ENCODE results near the gene PAPOLA. TPM values are rescaled to one million over a fixed set of nuclear protein-coding genes. Genes with fewer than 3 reads are reported as not detected.

Gene PAPOLA
- total RNA-seq, 4 donors from 2014 or later = 106 to 357 (median 257) TPM

DNA sequence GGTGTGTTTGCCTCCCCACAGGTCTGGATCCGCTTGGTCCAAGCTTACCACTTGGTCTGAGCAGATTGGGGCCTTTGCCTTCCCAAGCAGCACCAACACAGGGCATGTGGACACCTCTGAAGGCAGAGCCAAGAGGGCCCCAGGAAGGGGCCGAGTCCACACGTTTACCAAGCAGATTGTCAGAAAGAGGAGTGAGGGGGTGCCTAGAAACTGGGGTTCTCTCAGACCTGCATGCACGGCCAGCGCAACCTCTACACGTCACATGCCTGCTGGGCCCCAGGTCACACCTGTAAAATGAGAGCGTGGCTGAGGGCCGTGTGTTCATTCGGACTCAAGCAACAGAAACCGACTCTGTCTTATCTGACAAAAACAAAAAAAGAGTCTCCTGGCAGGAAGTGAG, 96.9 kb downstream of the PAPOLA start:
- Histone ChIP-seq H3K4me3 (no peak overlapping the region), H3K4me1 (no peaks in the 10 kb centered on the region), H3K36me3 (no peaks in the 10 kb centered on the region), H3K27me3 (no peaks in the 10 kb centered on the region), H3K27ac (no peak overlapping the region), H3K9me3 (no peaks in the 10 kb centered on the region)
- DNase-seq = no peak
- intact Hi-C loops (cut with DNase I; ENCODE audit: low total_unique reads) = no loop called here
- TF ChIP-seq, protein P1, sequence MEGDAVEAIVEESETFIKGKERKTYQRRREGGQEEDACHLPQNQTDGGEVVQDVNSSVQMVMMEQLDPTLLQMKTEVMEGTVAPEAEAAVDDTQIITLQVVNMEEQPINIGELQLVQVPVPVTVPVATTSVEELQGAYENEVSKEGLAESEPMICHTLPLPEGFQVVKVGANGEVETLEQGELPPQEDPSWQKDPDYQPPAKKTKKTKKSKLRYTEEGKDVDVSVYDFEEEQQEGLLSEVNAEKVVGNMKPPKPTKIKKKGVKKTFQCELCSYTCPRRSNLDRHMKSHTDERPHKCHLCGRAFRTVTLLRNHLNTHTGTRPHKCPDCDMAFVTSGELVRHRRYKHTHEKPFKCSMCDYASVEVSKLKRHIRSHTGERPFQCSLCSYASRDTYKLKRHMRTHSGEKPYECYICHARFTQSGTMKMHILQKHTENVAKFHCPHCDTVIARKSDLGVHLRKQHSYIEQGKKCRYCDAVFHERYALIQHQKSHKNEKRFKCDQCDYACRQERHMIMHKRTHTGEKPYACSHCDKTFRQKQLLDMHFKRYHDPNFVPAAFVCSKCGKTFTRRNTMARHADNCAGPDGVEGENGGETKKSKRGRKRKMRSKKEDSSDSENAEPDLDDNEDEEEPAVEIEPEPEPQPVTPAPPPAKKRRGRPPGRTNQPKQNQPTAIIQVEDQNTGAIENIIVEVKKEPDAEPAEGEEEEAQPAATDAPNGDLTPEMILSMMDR (IDR thresholded peaks at IDR 0.05) = no peak
- no peak for TF ChIP-seq POLR2A (IDR thresholded peaks at IDR 0.05)

DNA sequence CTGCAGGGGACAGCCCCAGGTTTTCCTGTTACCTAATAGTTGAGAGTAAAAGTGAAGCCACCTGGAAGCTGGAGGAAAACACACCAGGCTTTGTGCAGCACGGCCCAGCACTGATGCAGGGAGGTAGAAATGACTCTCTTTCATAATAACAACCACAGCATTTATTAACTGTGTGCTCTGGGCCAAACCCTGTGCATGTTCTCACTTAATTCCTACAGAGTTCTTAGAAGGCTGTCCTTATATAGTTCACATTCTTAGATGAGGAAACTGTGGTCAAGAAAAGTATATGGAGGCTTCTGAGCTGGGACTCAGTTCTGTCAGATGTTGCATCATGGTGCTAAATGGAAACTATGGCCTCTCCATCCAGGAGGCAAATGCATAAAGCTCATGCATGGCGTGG, 100.0 kb downstream of the PAPOLA start:
- TF ChIP-seq POLR2A (IDR thresholded peaks at IDR 0.05) = no peak
- TF ChIP-seq, protein P1 (IDR thresholded peaks at IDR 0.05) = no peak
- no peaks in the 10 kb centered on the region for H3K36me3 ChIP-seq
- H3K27ac ChIP-seq = no peak overlapping the region
- no peak for DNase-seq
- intact Hi-C loops (cut with DNase I; ENCODE audit: low total_unique reads) = no loop called here
- H3K4me3 ChIP-seq = no peak overlapping the region
- H3K27me3 ChIP-seq = no peaks in the 10 kb centered on the region
- H3K9me3 ChIP-seq = no peaks in the 10 kb centered on the region
- no peaks in the 10 kb centered on the region for H3K4me1 ChIP-seq

DNA sequence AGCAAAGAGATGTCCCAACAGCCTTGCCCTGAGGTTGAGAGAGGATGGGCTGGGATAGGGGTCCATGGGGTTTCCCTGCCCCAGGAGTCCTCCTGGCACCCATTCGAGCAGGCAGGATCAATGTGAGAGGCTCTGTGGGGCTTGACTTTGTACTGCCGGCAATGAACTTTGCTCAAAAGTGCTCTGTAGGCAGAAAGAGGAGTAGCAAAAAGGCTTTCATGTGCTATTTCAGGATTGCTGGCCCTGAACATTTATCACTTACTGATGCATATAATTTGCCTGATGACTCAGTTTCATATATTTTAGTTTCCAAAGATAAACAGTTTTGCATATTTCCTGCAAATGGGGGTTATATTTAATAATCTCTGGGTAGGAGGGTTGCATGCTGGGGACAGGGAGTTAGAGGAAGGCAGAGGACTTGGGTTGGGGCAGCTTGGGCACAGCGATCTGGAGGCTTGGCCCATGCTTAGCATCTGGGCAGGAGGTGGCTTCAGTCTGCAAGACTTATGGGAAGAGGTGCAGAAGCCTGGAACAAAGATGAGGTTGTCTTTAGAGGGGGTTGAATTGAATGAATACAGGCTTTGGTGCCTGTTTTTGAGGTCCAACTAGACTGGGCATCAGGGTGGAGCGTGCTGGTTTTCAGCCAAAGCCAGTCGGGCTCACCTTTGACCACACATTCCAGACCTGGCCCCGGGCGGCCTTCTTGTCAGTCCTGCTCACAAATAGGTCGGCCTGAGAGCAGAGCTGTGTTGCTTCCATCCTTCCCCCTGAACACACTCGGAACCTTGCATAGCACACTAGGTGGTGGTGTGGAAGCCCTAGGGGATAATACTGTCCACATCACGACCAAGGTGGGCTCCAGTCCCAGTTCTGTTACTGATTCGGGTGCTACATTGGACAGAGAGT, 101.4 kb downstream of the PAPOLA start:
- no peak for DNase-seq
- no peaks in the 10 kb centered on the region for H3K4me1 ChIP-seq
- no peaks in the 10 kb centered on the region for H3K36me3 ChIP-seq
- TF ChIP-seq, protein P1 (IDR thresholded peaks at IDR 0.05) = no peak
- no peaks in the 10 kb centered on the region for H3K9me3 ChIP-seq
- H3K27ac ChIP-seq = no peak overlapping the region
- intact Hi-C loops (cut with DNase I; ENCODE audit: low total_unique reads) = no loop called here
- no peaks in the 10 kb centered on the region for H3K27me3 ChIP-seq
- H3K4me3 ChIP-seq = no peak overlapping the region

DNA sequence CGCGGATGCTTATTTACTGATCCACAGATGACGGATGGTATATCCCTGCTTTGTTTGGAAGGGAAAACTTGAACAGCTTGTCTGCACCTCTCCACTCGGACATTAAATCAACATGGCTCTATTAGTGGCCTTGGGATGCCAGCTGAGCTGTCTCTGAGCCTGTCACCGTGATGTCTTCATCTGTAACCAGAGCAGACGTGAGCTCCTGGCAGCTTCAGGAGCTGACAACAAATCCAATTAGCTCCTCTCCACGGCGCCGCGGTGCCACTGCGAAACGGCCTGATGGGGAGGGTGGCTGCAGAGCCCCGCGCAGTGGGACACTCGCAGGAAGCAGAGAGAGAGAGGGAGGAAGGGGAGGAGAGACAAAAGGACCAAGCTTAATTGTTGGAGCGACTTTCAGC, 112.3 kb downstream of the PAPOLA start:
- Histone ChIP-seq H3K27ac (no peak overlapping the region), H3K36me3 (no peaks in the 10 kb centered on the region), H3K27me3 (no peaks in the 10 kb centered on the region), H3K4me1 (no peaks in the 10 kb centered on the region), H3K4me3 (no peak overlapping the region), H3K9me3 (no peaks in the 10 kb centered on the region)
- TF ChIP-seq, protein P1 (IDR thresholded peaks at IDR 0.05) = no peak
- TF ChIP-seq POLR2A (IDR thresholded peaks at IDR 0.05) = no peak
- intact Hi-C loops (cut with DNase I; ENCODE audit: low total_unique reads) = no loop called here
- DNase-seq = no peak

DNA sequence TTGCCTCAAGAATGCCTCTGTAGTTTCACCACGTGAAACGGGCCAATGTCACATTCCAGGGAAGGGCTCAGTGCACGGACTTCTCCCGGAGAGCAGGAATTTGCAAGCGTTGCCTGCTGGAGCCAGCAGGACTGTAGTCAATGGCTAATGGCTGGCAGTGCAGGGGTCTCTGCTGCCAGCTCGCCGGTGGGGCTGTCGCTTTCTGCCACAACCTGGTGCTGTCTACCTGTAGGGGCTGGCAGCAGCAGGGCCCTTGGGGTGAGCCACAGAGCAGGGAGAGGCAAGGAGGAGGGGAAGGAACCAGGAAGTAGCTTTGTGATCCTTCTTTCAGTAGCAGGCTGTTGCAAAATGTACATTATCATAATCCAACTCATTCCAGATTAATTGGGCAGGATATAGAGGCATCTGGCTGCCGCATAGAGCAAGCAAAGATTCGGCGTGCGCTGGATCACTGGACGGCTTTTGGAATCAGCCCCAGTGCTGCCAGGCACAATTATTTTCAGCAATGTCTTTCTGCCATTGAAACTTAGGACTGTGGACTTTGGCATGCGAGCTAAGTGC, 114.1 kb downstream of the PAPOLA start:
- H3K27ac ChIP-seq = no peak overlapping the region
- intact Hi-C loops (cut with DNase I; ENCODE audit: low total_unique reads) = no loop called here
- DNase-seq = no peak
- TF ChIP-seq POLR2A (IDR thresholded peaks at IDR 0.05) = no peak
- TF ChIP-seq, protein P1 (IDR thresholded peaks at IDR 0.05) = no peak
- H3K9me3 ChIP-seq = no peaks in the 10 kb centered on the region
- H3K27me3 ChIP-seq = no peaks in the 10 kb centered on the region
- no peaks in the 10 kb centered on the region for H3K36me3 ChIP-seq
- no peaks in the 10 kb centered on the region for H3K4me1 ChIP-seq
- no peak overlapping the region for H3K4me3 ChIP-seq
